ENCODE measurements around the gene SNRK.

SNRK gene

GRCh38 chr3:43369404-43370292 lies 83.3 kb downstream of the SNRK start:
- Histone ChIP-seq H3K27ac (no peak overlapping the region), H3K9me3 (ENCODE audit: severe bottlenecking) (no peaks in the 10 kb centered on the region), H3K4me3 (ENCODE audit: low read depth, low read length) (no peak overlapping the region), H3K27me3 (ENCODE audit: insufficient read depth, low read depth, severe bottlenecking) (no peaks in the 10 kb centered on the region), H3K36me3 (no peaks in the 10 kb centered on the region)
- no peak for DNase-seq
- TF ChIP-seq CTCF (IDR thresholded peaks at IDR 0.05; ENCODE audit: low read depth, low read length), result no peak

GRCh38 chr3:43370293-43370980 lies 84.1 kb downstream of the SNRK start:
- Histone ChIP-seq H3K27me3 (ENCODE audit: insufficient read depth, low read depth, severe bottlenecking) (no peaks in the 10 kb centered on the region), H3K27ac (no peak overlapping the region), H3K4me3 (ENCODE audit: low read depth, low read length) (no peak overlapping the region), H3K9me3 (ENCODE audit: severe bottlenecking) (no peaks in the 10 kb centered on the region), H3K36me3 (no peaks in the 10 kb centered on the region)
- no peak for TF ChIP-seq CTCF (IDR thresholded peaks at IDR 0.05; ENCODE audit: low read depth, low read length)
- no peak for DNase-seq

GRCh38 chr3:43371494-43371893 lies 85.2 kb downstream of the SNRK start:
- no peak for DNase-seq
- H3K36me3 ChIP-seq, result no peaks in the 10 kb centered on the region
- no peaks in the 10 kb centered on the region for H3K9me3 ChIP-seq (ENCODE audit: severe bottlenecking)
- H3K27me3 ChIP-seq (ENCODE audit: insufficient read depth, low read depth, severe bottlenecking), result no peaks in the 10 kb centered on the region
- no peak overlapping the region for H3K27ac ChIP-seq
- H3K4me3 ChIP-seq (ENCODE audit: low read depth, low read length), result no peak overlapping the region
- no peak for TF ChIP-seq CTCF (IDR thresholded peaks at IDR 0.05; ENCODE audit: low read depth, low read length)

- TF ChIP-seq CTCF (IDR thresholded peaks at IDR 0.05; ENCODE audit: low read depth, low read length), result no peak
- H3K27ac ChIP-seq, result no peak overlapping the region
- DNase-seq, result no peak
- no peaks in the 10 kb centered on the region for H3K36me3 ChIP-seq
- no peak overlapping the region for H3K4me3 ChIP-seq (ENCODE audit: low read depth, low read length)
- no peaks in the 10 kb centered on the region for H3K27me3 ChIP-seq (ENCODE audit: insufficient read depth, low read depth, severe bottlenecking)
- H3K9me3 ChIP-seq (ENCODE audit: severe bottlenecking), result no peaks in the 10 kb centered on the region
These were observed 85.8 kb downstream of the SNRK start for GRCh38 chr3:43372007-43372740.

GRCh38 chr3:43372809-43373559 lies 86.6 kb downstream of the SNRK start:
- no peak overlapping the region for H3K27ac ChIP-seq
- no peaks in the 10 kb centered on the region for H3K27me3 ChIP-seq (ENCODE audit: insufficient read depth, low read depth, severe bottlenecking)
- no peak overlapping the region for H3K4me3 ChIP-seq (ENCODE audit: low read depth, low read length)
- no peaks in the 10 kb centered on the region for H3K36me3 ChIP-seq
- no peak for TF ChIP-seq CTCF (IDR thresholded peaks at IDR 0.05; ENCODE audit: low read depth, low read length)
- H3K9me3 ChIP-seq (ENCODE audit: severe bottlenecking), result no peaks in the 10 kb centered on the region
- no peak for DNase-seq

Data from WERI-Rb-1 (cell line).